ENCODE results near the gene TAB2.
"Not testable (repeated sequence)": the region's sequence is repeated elsewhere in the genome, so short reads cannot be mapped to it uniquely, and the experiment has no call there.

The TAB2 gene

GRCh38 chr6:149456311-149457021 lies 139.0 kb downstream of the TAB2 start:
- no peak overlapping the region for H3K4me3 ChIP-seq (ENCODE audit: low read depth, low read length)

DNA sequence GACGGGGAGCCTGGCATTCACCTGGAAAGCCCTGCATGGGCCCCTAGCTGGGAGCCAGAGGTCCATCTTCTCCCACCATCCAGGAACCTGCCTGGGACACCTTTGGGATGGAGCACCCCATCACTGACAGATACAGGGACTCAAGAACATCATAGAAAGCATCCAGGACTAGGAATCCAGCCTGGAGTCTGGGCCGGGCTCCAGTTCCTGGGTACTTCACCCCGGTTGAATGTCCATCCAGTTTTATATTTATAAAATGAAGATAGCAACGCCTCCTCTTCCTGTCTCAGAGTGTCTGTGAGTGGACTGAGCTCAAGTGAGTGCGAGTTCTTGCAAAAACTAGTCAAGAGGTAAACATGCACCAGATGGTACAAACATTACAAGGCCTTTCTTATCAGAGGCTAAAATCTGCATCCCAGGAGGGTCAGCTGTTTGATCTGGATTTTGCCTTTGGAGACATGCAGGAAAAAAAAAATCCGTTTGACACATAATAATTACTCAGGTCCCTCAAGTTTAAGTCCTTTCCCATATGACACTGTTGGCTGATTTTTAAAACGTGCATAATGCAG lies 139.9 kb downstream of the TAB2 start:
- no peak overlapping the region for H3K4me3 ChIP-seq (ENCODE audit: low read depth, low read length)

- no peak overlapping the region for H3K4me3 ChIP-seq (ENCODE audit: low read depth, low read length)
These were observed 140.7 kb downstream of the TAB2 start for GRCh38 chr6:149458196-149458595.

GRCh38 chr6:149458806-149459205 lies 141.3 kb downstream of the TAB2 start:
- no peak overlapping the region for H3K4me3 ChIP-seq (ENCODE audit: low read depth, low read length)

GRCh38 chr6:149459761-149460160 lies 142.2 kb downstream of the TAB2 start:
- no peak overlapping the region for H3K4me3 ChIP-seq (ENCODE audit: low read depth, low read length)

GRCh38 chr6:149460249-149460648 lies 142.7 kb downstream of the TAB2 start:
- H3K4me3 ChIP-seq (ENCODE audit: low read depth, low read length) = not testable (repeated sequence)

Data from iPS-11a (cell line).